ENCODE results near the gene TSPAN5.

TSPAN5 gene

DNA sequence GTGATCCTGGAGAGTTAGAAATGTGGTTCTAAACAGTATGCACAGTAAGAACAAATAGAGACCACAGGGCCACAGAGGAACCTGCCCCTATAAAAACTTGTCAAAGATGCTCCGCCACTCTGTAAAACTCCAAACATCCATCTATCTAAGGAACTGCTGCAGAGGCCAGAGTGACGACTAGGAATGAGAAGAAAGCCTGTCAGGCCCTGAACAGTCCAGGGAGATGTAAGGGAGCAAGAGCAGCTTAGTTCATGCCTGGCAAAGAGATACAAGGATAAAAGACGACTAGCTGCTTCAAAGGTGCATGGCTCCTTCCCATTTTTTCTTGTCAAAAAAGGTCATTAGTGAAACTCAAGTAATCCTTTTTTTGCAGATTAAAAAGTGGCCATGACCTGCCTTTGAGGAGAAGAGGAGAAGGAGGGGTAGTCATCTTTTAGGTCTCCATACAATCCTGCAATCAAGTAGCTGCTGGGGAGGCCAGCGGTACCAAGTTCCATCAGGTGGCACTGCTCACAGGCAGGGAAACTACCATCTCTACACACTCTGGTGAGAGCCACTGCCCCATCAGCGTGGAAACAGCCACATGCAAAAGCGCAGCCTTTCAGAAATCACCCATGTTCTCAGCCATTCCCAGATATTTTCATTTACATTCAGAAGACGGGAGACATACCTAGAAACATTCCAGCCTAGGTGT is 162.1 kb downstream of the TSPAN5 start:
- no peak for DNase-seq (ENCODE audit: low read depth)

DNA sequence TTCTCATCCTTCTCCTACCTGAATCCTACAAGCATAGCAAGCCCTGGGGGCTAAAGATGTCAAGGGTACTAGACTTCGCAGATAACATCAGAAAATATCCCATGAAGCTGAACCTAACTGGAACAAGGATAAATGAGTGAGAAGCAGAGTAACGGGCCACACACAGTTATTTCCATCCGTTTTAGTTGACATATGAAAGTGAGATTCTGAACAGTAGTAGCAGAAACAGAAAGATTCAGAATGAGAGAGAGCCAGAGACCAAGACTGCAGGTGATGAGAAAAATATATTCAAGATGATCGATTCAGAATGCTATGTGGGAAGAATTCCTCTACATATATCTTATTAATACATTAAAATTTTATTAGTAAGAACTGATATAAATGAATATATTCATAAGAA is 165.1 kb downstream of the TSPAN5 start:
- no peak for DNase-seq (ENCODE audit: low read depth)

GRCh38 chr4:98491899-98492559 is 166.4 kb downstream of the TSPAN5 start:
- no peak for DNase-seq (ENCODE audit: low read depth)

GRCh38 chr4:98490251-98490650 is 168.2 kb downstream of the TSPAN5 start:
- DNase-seq (ENCODE audit: low read depth), result no peak

DNA sequence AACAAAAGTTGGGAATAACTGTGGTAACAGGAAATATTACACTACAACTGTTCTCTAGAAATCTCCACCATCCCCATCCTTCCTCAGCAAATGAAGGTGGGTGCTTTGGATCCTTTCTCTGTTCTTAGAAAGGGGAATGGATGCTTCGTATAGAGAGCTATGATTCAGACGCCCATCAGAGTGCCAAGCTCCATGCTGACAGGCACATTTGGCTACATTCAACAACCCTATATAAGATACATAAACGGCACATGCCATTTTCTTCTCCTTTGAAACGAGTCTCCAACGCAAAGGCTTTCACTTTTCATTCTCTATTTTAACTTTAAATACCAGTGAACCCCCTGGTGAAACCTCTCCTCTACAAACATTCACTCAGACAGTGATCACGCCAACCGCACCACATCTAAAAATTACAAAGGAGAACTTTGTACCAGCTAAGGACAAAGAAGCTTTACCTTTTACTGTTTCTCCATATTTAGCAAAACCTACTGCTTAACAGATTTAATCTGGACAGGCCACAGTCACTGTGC is 172.5 kb downstream of the TSPAN5 start:
- no peak for DNase-seq (ENCODE audit: low read depth)

- peak; percentile 55 for DNase-seq (ENCODE audit: low read depth)
These were observed 174.4 kb downstream of the TSPAN5 start for GRCh38 chr4:98484031-98484430.

GRCh38 chr4:98482847-98483806 is 175.3 kb downstream of the TSPAN5 start:
- peak; percentile 86 for DNase-seq (ENCODE audit: low read depth)

DNA sequence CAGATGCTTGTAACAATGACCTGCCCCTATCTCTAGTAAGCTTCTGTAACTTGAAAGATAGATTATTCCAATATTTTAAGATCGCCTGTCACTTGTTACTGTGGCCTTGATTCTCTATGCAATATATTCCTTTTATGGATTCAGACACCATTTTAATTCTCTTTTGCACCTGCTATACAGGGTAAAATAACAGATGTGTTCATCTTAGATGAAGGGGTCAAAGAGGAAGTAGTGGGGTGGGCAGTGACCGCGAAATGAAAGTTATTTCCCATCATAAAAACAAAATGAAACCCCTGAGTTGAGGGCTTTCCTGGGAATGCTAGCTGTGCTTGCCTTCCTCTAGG is 175.9 kb downstream of the TSPAN5 start:
- DNase-seq (ENCODE audit: low read depth), result no peak

GRCh38 chr4:98481167-98481566 is 177.2 kb downstream of the TSPAN5 start:
- no peak for DNase-seq (ENCODE audit: low read depth)

DNA sequence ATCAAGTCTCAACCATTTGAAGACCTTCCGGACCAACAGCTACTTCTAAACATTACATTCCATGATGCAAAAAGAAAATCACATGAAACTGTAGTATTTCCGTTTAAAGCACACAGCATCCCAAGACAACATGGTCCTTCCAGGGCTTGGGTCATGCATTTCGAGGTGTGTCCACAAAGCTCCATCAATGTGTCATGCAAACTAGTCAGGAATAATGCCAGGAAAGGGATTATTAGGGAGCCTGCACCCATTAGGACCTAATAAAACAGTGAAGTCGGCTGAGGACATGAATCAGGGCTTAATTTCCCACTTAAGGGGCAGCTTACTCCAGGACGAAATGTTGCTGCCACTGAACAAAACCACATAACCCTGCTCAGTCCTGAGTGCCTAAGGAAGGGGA is 177.9 kb downstream of the TSPAN5 start:
- no peak for DNase-seq (ENCODE audit: low read depth)

GRCh38 chr4:98479590-98479989 is 178.8 kb downstream of the TSPAN5 start:
- peak; percentile 24 for DNase-seq (ENCODE audit: low read depth)

DNA sequence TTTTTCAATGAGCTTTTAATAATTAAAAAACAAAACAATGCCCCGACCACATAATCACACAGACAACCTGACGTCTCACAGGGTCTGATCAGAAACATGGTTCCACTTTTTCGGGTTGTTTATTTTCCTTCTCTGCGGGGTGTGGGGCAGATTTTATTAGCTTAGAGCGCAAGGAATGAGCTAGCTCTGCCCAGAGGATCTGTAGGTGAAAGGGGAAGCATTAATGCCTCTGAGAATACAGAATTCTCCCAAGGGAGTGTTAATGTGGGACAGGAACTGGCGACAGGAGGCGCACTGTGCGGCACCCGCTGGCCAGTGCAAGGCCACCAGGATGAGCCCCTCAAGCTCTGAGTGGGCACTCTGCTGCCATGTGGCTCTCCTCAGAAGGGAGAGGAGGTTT is 181.5 kb downstream of the TSPAN5 start:
- DNase-seq (ENCODE audit: low read depth), result no peak

DNA sequence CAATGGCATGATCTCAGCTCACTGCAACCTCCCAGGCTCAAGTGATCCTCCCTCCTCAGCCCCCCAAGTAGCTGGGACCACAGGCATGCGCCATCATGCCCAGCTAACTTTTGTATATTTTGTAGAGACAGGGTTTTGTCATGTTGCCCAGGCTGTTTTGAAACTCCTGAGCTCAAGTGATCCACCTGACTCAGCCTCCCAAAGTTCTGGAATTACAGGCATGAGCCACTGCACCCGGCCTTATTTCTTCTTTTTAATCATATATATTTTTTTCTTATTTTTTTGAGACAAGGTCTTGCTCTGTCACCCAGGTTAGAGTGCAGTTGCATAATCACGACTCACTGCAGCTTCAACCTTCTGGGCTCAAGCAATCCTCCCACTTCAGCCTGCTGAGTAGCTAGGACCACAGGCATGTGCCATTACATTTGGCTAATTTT is 184.0 kb downstream of the TSPAN5 start:
- peak; percentile 66 for DNase-seq (ENCODE audit: low read depth)

DNA sequence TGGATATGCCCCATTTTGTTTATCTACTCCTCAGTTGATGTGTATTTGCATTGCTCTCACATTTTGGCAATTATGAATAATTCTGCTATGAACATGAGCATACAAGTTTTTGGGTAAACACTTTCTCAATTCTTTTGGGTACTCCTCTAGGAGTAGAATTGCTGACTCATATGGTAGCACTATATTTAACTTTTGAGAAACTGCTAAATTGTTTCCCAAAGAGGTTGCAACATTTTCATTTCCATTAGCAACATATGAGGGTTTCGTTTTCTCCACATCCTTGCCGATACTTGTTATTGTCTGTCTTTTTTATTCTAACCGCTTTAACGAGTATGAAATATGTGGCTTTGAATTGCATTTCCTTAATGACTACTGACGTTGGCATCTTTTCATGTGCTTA is 185.4 kb downstream of the TSPAN5 start:
- DNase-seq (ENCODE audit: low read depth), result no peak

GRCh38 chr4:98470831-98471230 is 187.6 kb downstream of the TSPAN5 start:
- DNase-seq (ENCODE audit: low read depth), result peak; percentile 57

GRCh38 chr4:98470366-98470765 is 188.0 kb downstream of the TSPAN5 start:
- no peak for DNase-seq (ENCODE audit: low read depth)

DNA sequence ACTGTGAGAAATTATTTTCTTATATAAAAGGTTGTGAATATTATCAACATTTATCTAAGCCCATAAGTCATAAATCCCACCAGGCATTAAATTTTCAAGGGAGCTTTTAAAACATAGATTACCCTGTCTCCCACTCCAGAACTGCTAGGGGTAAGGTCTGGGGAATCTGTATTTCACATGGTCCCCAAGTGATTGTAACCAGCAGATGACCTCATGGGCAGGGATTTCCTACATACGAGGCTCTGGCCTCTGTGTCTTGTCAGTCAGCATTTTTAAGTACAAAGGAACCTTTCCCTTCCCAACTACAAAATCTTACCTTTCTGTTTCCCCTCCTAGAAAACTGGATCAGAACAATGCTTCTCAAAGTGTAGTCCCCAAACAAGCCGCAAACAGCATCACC is 188.6 kb downstream of the TSPAN5 start:
- no peak for DNase-seq (ENCODE audit: low read depth)

GRCh38 chr4:98468709-98469108 is 189.7 kb downstream of the TSPAN5 start:
- DNase-seq (ENCODE audit: low read depth), result peak; percentile 37

GRCh38 chr4:98467627-98468072 is 190.8 kb downstream of the TSPAN5 start:
- peak; percentile 94 for DNase-seq (ENCODE audit: low read depth)

GRCh38 chr4:98466868-98467599 is 191.4 kb downstream of the TSPAN5 start:
- DNase-seq (ENCODE audit: low read depth), result peak; percentile 38

DNA sequence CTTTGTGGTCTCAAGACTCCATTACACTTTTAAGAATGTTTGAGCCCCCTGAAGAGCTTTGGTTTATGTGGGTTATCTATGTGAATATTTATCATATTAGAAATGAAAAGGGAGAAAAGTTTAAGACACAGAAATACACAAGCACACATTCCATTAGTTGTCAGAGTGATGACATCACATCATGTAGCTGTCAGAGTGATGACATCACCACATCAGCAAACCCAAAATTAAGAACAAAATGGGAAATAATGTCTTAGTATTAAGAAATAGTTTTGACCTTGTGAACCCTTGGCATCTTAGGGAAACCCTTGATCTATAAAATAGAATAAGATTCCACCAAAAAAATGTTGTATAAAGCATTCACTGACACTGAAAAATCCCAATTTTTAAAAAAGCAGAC is 195.9 kb downstream of the TSPAN5 start:
- no peak for DNase-seq (ENCODE audit: low read depth)
